Embryonic facial prominence (tissue), 1 donor: ENCODE measurements around the gene GCFC2.
"Not testable (repeated sequence)": the region's sequence is repeated elsewhere in the genome, so short reads cannot be mapped to it uniquely, and the experiment has no call there.

Experiments
- DNase-seq: peaks from one replicate; pipeline ENCODE4 v3.0.0-alpha.2; 2016; ENCODE audit errors: extremely low spot score

Gene GCFC2

GRCh38 chr2:75710577-75711253 is at the start of gene GCFC2:
TSS of gene GCFC2 (minus strand) at chr2:75710915. CDS start at chr2:75710855, 60 bp downstream.
- DNase-seq, result peak; percentile 72

GRCh38 chr2:75752828-75753227 is 42.1 kb upstream of the GCFC2 start:
- no peak for DNase-seq

GRCh38 chr2:75751824-75752468 is 41.2 kb upstream of the GCFC2 start:
- no peak for DNase-seq

GRCh38 chr2:75751360-75751759 is 40.6 kb upstream of the GCFC2 start:
- no peak for DNase-seq

- DNase-seq, result no peak
These were observed 27.2 kb upstream of the GCFC2 start for GRCh38 chr2:75737961-75738360.

GRCh38 chr2:75736276-75736675 is 25.6 kb upstream of the GCFC2 start:
- DNase-seq, result no peak

- DNase-seq, result no peak
These were observed 19.1 kb upstream of the GCFC2 start for GRCh38 chr2:75729861-75730260.

- DNase-seq, result no peak
These were observed 18.1 kb upstream of the GCFC2 start for GRCh38 chr2:75728614-75729419.

GRCh38 chr2:75722687-75723086 is 12.0 kb upstream of the GCFC2 start:
- DNase-seq, result no peak

- no peak for DNase-seq
These were observed 9.8 kb upstream of the GCFC2 start for GRCh38 chr2:75720525-75720924.

GRCh38 chr2:75719616-75720015 is 8.9 kb upstream of the GCFC2 start:
- no peak for DNase-seq

GRCh38 chr2:75716406-75716805 is 5.7 kb upstream of the GCFC2 start:
- no peak for DNase-seq

- DNase-seq, result not testable (repeated sequence)
These were observed 875 bp upstream of the GCFC2 start for GRCh38 chr2:75711590-75711989.

- DNase-seq, result no peak
These were observed 517 bp downstream of the GCFC2 start for GRCh38 chr2:75710220-75710576.

- no peak for DNase-seq
These were observed 1.4 kb downstream of the GCFC2 start for GRCh38 chr2:75709297-75709696.

GRCh38 chr2:75707901-75708300 is 2.8 kb downstream of the GCFC2 start:
- no peak for DNase-seq

- DNase-seq, result no peak
These were observed 4.8 kb downstream of the GCFC2 start for GRCh38 chr2:75705921-75706320.

GRCh38 chr2:75703589-75704287 is 7.0 kb downstream of the GCFC2 start:
- DNase-seq, result no peak

- no peak for DNase-seq
These were observed 8.1 kb downstream of the GCFC2 start for GRCh38 chr2:75702593-75702992.

GRCh38 chr2:75698918-75699317 is 11.8 kb downstream of the GCFC2 start:
- DNase-seq, result no peak

GRCh38 chr2:75688196-75688595 is 22.5 kb downstream of the GCFC2 start:
- DNase-seq, result no peak

- not testable (repeated sequence) for DNase-seq
These were observed 27.3 kb downstream of the GCFC2 start for GRCh38 chr2:75683430-75683829.
